Aorta (tissue), 5 donors: ENCODE results near the gene PRPF19. TPM values are rescaled to one million over a fixed set of nuclear protein-coding genes. Genes with fewer than 3 reads are reported as not detected.

Source experiments
- ATAC-seq: fragments of 200-7000 bp; cut with Tn5 transposase; one replicate; pipeline ENCODE4 v1.9.1; 2022; ENCODE audit warnings: moderate library complexity; ENCODE audit not compliant: low FRiP score
- DNase-seq, 2 donors: peaks; one replicate each; pipeline ENCODE4 v3.0.0-alpha.2; 2020
- H3K27ac ChIP-seq, 2 donors: one replicate each; pipeline ENCODE4 v1.5.1; 2013; ENCODE audit warnings: low read length in 2 of 2, mild to moderate bottlenecking in 2 of 2, moderate library complexity in 2 of 2, control low read depth in 1 of 2, inconsistent platforms in 1 of 2, low read depth in 1 of 2
- H3K27me3 ChIP-seq, 2 donors: one replicate each; pipeline ENCODE4 v1.6.1; 2013; ENCODE audit warnings: control low read depth in 1 of 2, low read length in 1 of 2, mild to moderate bottlenecking in 1 of 2, moderate library complexity in 1 of 2; ENCODE audit not compliant: insufficient read depth in 2 of 2, control insufficient read depth in 1 of 2
- H3K36me3 ChIP-seq, 2 donors: one replicate each; pipeline ENCODE4 v1.6.1; 2013; ENCODE audit warnings: control low read depth in 1 of 2, low read length in 1 of 2, mild to moderate bottlenecking in 1 of 2; ENCODE audit not compliant: insufficient read depth in 2 of 2, control insufficient read depth in 1 of 2
- H3K4me1 ChIP-seq, 2 donors: one replicate each; pipeline ENCODE4 v1.6.1; 2013; ENCODE audit warnings: low read length in 2 of 2, control low read depth in 1 of 2, mild to moderate bottlenecking in 1 of 2, moderate library complexity in 1 of 2; ENCODE audit not compliant: insufficient read depth in 2 of 2, control insufficient read depth in 1 of 2
- H3K4me3 ChIP-seq, 2 donors: one replicate each; pipeline ENCODE4 v1.5.1; 2013; ENCODE audit warnings: low read length in 2 of 2, control low read depth in 1 of 2, mild to moderate bottlenecking in 1 of 2
- H3K9me3 ChIP-seq: one replicate; pipeline ENCODE4 v1.6.1; 2013; ENCODE audit warnings: mild to moderate bottlenecking, low read length; ENCODE audit not compliant: control insufficient read depth
- WGBS, 2 donors: extraction: QIAGEN DNeasy Blood & Tissue Kit; methylation state at CpG; one replicate each; pipeline ENCODE4 v1.1.7; 2013; 5-methylcytosine and 5-hydroxymethylcytosine counted together
- intact Hi-C, 2 donors: fragments of 100-400 bp; cut with DNase I; formaldehyde crosslinking; loops; one replicate each; pipeline versions ENCODE4 v1.14.2 to v1.15.0; 2022
- polyA plus RNA-seq, 2 donors: library from polyadenylated mRNA; stranded (reverse); fragments of 200-250 nt; gene quantifications; one replicate each; pipeline ENCODE4 v1.2.3, GENCODE V29; 2013
- total RNA-seq, 2 donors: library from RNA; stranded (reverse); fragmentation: NEBNext Ultra II Directional; extraction: Animal tissue kit (Norgen Biotek cat#: 25700); gene quantifications; one replicate each; pipeline ENCODE4 v1.2.1, GENCODE V29; 2021
- donor health status: healthy with polysubstance abuse.
- donor health status: Bipolar disorder and iron deficiency.
- donor health status: DM: no; HTN: no; CAD: no.
- donor health status: DM: no; HTN: no; CAD: no.
- donor health status: DM: yes; HTN: yes; CAD: no.

Gene PRPF19
- total and polyA plus RNA-seq, 4 donors, result 31.3 to 55.6 (median 43.5) TPM

DNA sequence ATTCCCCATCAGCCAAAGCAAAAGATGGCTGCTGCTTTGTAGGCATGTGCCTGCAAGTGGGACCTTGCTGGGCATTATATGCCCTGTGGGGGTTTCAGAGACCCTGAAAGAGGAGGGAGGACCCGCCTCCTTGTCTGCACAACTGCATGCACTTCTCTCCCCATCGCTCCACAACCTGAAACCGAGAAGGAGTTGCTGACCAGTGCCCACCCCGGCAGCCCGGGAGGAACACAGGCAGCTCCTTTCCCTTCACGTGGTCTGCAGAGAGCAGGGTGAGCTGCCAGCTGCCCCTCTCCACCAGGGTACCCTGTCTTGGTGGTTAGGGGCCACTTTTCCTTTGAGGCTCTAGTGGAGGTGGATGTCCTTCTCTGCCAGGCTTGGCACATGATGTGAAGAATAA is 16.5 kb upstream of the PRPF19 start:
- H3K4me1 ChIP-seq, result no peaks in the 10 kb centered on the region
- WGBS, 2 donors, result 87 to 89% methylated on average over 6 of the region's 6 CpGs
- DNase-seq (no peak), ATAC-seq (no peak)
- no peak overlapping the region for H3K27ac ChIP-seq
- no peak overlapping the region for H3K4me3 ChIP-seq
- intact Hi-C loops, result no loop called here
- H3K27me3 ChIP-seq, result no peaks in the 10 kb centered on the region
- H3K36me3 ChIP-seq, result peaks cover 0 to 15% of the 10 kb centered on the region in 2 donors
- no peaks in the 10 kb centered on the region for H3K9me3 ChIP-seq

DNA sequence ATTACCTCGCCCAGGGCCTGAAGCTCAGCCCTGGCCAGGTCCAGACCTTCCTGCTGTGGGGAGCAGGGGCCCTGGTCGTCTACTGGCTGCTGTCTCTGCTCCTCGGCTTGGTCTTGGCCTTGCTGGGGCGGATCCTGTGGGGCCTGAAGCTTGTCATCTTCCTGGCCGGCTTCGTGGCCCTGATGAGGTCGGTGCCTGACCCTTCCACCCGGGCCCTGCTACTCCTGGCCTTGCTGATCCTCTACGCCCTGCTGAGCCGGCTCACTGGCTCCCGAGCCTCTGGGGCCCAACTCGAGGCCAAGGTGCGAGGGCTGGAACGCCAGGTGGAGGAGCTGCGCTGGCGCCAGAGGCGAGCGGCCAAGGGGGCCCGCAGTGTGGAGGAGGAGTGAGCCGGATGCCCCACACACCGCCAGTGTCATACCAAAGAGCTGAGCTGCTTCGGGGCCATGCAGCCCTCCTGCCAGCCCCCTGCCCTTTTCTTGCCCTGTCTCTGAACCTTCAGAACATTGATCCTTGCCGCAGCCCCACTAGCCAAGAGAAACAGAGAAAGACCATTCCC is 15.5 kb upstream of the PRPF19 start:
- DNase-seq, result no peak
- intact Hi-C loops, result no loop called here
- 80 to 84% methylated on average over 22 to 23 of the region's 23 CpGs for WGBS, 2 donors
- no peaks in the 10 kb centered on the region for H3K9me3 ChIP-seq
- no peaks in the 10 kb centered on the region for H3K27me3 ChIP-seq
- no peak overlapping the region for H3K4me3 ChIP-seq
- ATAC-seq, result no peak
- no peak overlapping the region for H3K27ac ChIP-seq
- no peaks in the 10 kb centered on the region for H3K4me1 ChIP-seq
- H3K36me3 ChIP-seq, result peaks cover 0 to 15% of the 10 kb centered on the region in 2 donors

GRCh38 chr11:60921259-60921658 is 14.9 kb upstream of the PRPF19 start:
- Histone ChIP-seq H3K9me3 (no peaks in the 10 kb centered on the region), H3K27me3 (no peaks in the 10 kb centered on the region), H3K36me3 (peaks cover 0 to 15% of the 10 kb centered on the region in 2 donors), H3K27ac (no peak overlapping the region), H3K4me1 (no peaks in the 10 kb centered on the region), H3K4me3 (no peak overlapping the region)
- intact Hi-C loops, result no loop called here
- no peak for DNase-seq
- WGBS, 2 donors, result 93% methylated on average over 11 of the region's 11 CpGs
- ATAC-seq, result no peak

DNA sequence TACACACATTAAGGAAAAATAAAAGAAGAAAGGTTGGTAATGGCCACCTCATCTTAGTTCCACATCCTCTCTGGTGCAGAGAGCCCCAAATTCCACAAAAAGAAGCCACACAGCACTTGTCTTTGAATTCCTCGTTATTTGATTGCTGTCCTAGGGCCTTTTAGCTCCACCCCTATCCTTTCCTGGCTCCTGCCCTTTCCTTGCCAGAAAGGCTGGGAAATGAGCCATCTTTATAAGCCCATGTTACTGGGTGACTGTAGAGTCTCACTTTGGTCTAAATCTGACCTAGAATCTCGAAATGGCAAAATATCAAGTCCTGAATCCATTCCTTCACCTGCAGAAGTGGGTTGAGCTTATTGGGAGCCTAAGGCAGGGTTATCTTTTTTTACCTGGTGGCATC is 13.6 kb upstream of the PRPF19 start:
- Histone ChIP-seq H3K27me3 (no peaks in the 10 kb centered on the region), H3K36me3 (peaks cover 0 to 15% of the 10 kb centered on the region in 2 donors), H3K27ac (no peak overlapping the region), H3K4me1 (no peaks in the 10 kb centered on the region), H3K9me3 (no peaks in the 10 kb centered on the region), H3K4me3 (no peak overlapping the region)
- ATAC-seq (no peak), DNase-seq (no peak)
- intact Hi-C loops, result loop anchor here (10.0 kb wide), 2 partner anchors 235 to 245 kb away; partner anchors contain the start of gene VPS37C (in 1 of the 2)
- WGBS, 2 donors, result 41 to 44% methylated on average over 2 of the region's 2 CpGs

- Histone ChIP-seq H3K4me3 (no peak overlapping the region), H3K27ac (no peak overlapping the region), H3K36me3 (peaks cover 0 to 15% of the 10 kb centered on the region in 2 donors), H3K4me1 (no peaks in the 10 kb centered on the region), H3K27me3 (no peaks in the 10 kb centered on the region), H3K9me3 (no peaks in the 10 kb centered on the region)
- intact Hi-C loops, result loop anchor here (10.0 kb wide), 2 partner anchors 235 to 245 kb away; partner anchors contain the start of gene VPS37C (in 1 of the 2)
- ATAC-seq (no peak), DNase-seq (no peak)
- WGBS, 2 donors, result 94% methylated on average over 1 of the region's 1 CpG
Measured at GRCh38 chr11:60919320-60919719, 12.9 kb upstream of the PRPF19 start.

DNA sequence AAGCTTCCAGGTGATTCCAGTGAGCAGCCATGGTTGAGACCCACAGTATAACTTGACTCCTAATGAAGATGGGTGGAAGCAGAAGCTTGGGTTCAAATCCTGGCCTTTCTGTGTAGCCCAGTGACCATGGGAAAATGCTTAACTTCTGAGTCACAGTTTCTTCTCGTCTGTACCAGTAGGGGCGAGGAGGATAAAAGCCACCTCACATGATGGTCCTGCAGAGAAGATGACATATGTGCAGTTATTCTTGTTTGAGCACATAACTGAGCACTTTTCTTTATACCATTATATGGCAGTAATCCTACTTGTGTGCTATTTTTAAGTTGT is 12.5 kb upstream of the PRPF19 start:
- DNase-seq, result no peak
- 39 to 49% methylated on average over 2 of the region's 2 CpGs for WGBS, 2 donors
- intact Hi-C loops, result loop anchor here (10.0 kb wide), 2 partner anchors 236 to 246 kb away; partner anchors contain the start of gene VPS37C (in 1 of the 2)
- Histone ChIP-seq H3K27ac (no peak overlapping the region), H3K4me3 (no peak overlapping the region), H3K27me3 (no peaks in the 10 kb centered on the region), H3K36me3 (peaks cover 0 to 15% of the 10 kb centered on the region in 2 donors), H3K9me3 (no peaks in the 10 kb centered on the region), H3K4me1 (no peaks in the 10 kb centered on the region)
- ATAC-seq, result no peak

DNA sequence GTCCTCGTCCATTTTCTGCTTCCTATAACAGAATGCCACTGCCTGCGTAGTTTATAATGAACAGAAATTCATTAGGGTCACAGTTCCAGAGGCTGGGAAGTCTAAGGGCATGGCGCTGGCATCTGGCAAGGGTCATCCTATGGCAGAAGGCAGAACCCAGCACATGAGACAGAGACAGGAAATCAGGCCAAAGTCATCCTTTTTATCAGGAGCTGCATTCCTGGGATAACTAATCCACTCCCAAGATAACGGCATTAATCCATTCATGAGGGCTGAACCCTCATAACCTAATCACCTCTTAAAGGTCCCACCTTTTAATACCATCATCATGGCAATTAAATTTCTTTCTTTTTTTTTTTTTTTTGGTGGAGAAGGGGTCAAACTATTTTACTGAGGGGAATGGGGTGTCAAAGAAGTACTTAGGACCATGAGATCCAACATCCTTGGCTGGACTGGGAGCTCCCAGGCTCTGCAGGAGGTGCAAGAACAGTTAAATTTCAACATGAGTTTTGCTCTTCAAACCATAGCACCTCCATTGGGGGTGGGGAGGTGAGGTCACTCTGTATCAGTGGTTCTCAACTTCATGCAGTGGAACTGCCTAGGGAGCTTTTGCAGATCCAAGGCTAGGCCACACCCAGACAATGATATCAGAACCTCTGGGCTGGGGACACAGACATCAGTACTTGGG is 12.0 kb upstream of the PRPF19 start:
- no peak for DNase-seq
- H3K9me3 ChIP-seq, result no peaks in the 10 kb centered on the region
- peaks cover 0 to 15% of the 10 kb centered on the region in 2 donors for H3K36me3 ChIP-seq
- intact Hi-C loops, result loop anchor here (10.0 kb wide), 2 partner anchors 236 to 246 kb away; partner anchors contain the start of gene VPS37C (in 1 of the 2)
- ATAC-seq, result no peak
- no peak overlapping the region for H3K4me3 ChIP-seq
- H3K4me1 ChIP-seq, result no peaks in the 10 kb centered on the region
- no peaks in the 10 kb centered on the region for H3K27me3 ChIP-seq
- 92 to 95% methylated on average over 4 of the region's 4 CpGs for whole genome bisulfite sequencing, 2 donors
- no peak overlapping the region for H3K27ac ChIP-seq

GRCh38 chr11:60917267-60917666 is 10.9 kb upstream of the PRPF19 start:
- intact Hi-C loops, result loop anchor here (10.0 kb wide), 2 partner anchors 238 to 248 kb away; partner anchors contain the start of gene VPS37C (in 1 of the 2)
- WGBS, 2 donors, result 97 to 100% methylated on average over 1 of the region's 1 CpG
- Histone ChIP-seq H3K9me3 (no peaks in the 10 kb centered on the region), H3K36me3 (peaks cover 0 to 11% of the 10 kb centered on the region in 2 donors), H3K27me3 (no peaks in the 10 kb centered on the region), H3K4me1 (no peaks in the 10 kb centered on the region), H3K27ac (no peak overlapping the region), H3K4me3 (no peak overlapping the region)
- DNase-seq, result no peak
- ATAC-seq, result no peak
